Neural crest cell (in vitro differentiated cells): ENCODE data around the gene KIAA0408. TPM values are rescaled to one million over a fixed set of nuclear protein-coding genes. Genes with fewer than 3 reads are reported as not detected.
A peak's percentile ranks its signal among the peaks of the same experiment; 100 is the strongest.

Experiments used
- DNase-seq: peaks from one replicate; pipeline ENCODE4 v3.0.0; 2021; ENCODE audit warnings: low read depth, mixed read lengths, low spot score
- H3K27ac Mint-ChIP-seq: one replicate; pipeline ENCODE4 v1.8.0; 2021; ENCODE audit warnings: mild to moderate bottlenecking, mixed read lengths; ENCODE audit not compliant: unreplicated experiment
- H3K27me3 Mint-ChIP-seq: 2 replicates; pipeline ENCODE4 v1.8.0; 2021; ENCODE audit warnings: low read depth, mild to moderate bottlenecking, mixed read lengths
- H3K36me3 Mint-ChIP-seq: 2 replicates; pipeline ENCODE4 v1.8.0; 2021; ENCODE audit warnings: low read depth, mild to moderate bottlenecking, mixed read lengths
- H3K4me1 Mint-ChIP-seq: 2 replicates; pipeline ENCODE4 v1.8.0; 2021; ENCODE audit warnings: mixed read lengths
- H3K4me3 Mint-ChIP-seq: one replicate; pipeline ENCODE4 v1.8.0; 2021; ENCODE audit warnings: mild to moderate bottlenecking, mixed read lengths
- H3K9me3 Mint-ChIP-seq: 2 replicates; pipeline ENCODE4 v1.8.0; 2021; ENCODE audit warnings: mixed read lengths
- CTCF ChIP-seq: fragments of 200-600 bp; sonication (generic); conservative IDR thresholded peaks from 2 replicates; pipeline ENCODE4 v1.5.0; 2021; ENCODE audit warnings: antibody characterized with exemption, mild to moderate bottlenecking
- total RNA-seq: library from RNA; stranded (reverse); gene quantifications from 2 replicates; pipeline ENCODE4 v1.2.1, GENCODE V29; 2021

Gene KIAA0408
- total RNA-seq, 1 donor from 2014 or later = 39.1 TPM

GRCh38 chr6:127475135-127475822 lies 16.1 kb upstream of the KIAA0408 start:
- H3K9me3 Mint-ChIP-seq = peaks cover 2% of the 10 kb centered on the region
- H3K4me1 Mint-ChIP-seq = no peaks in the 10 kb centered on the region
- no peak for DNase-seq
- no peak for TF ChIP-seq CTCF
- no peaks in the 10 kb centered on the region for H3K27me3 Mint-ChIP-seq
- peaks cover 49% of the 10 kb centered on the region for H3K36me3 Mint-ChIP-seq
- no peak overlapping the region for H3K27ac Mint-ChIP-seq
- H3K4me3 Mint-ChIP-seq = no peak overlapping the region

GRCh38 chr6:127471379-127472255 lies 12.4 kb upstream of the KIAA0408 start:
- H3K9me3 Mint-ChIP-seq = no peaks in the 10 kb centered on the region
- DNase-seq = no peak
- H3K4me1 Mint-ChIP-seq = no peaks in the 10 kb centered on the region
- H3K4me3 Mint-ChIP-seq = no peak overlapping the region
- H3K27me3 Mint-ChIP-seq = no peaks in the 10 kb centered on the region
- TF ChIP-seq CTCF = no peak
- no peak overlapping the region for H3K27ac Mint-ChIP-seq
- H3K36me3 Mint-ChIP-seq = peaks cover 37% of the 10 kb centered on the region

- no peaks in the 10 kb centered on the region for H3K27me3 Mint-ChIP-seq
- no peaks in the 10 kb centered on the region for H3K9me3 Mint-ChIP-seq
- H3K4me1 Mint-ChIP-seq = no peaks in the 10 kb centered on the region
- no peak overlapping the region for H3K27ac Mint-ChIP-seq
- no peak overlapping the region for H3K4me3 Mint-ChIP-seq
- H3K36me3 Mint-ChIP-seq = peaks cover 22% of the 10 kb centered on the region
- TF ChIP-seq CTCF = no peak
- no peak for DNase-seq
Measured at GRCh38 chr6:127468936-127469335, 9.7 kb upstream of the KIAA0408 start.

GRCh38 chr6:127466416-127466815 lies 7.2 kb upstream of the KIAA0408 start:
- Mint-ChIP-seq H3K27me3 (no peaks in the 10 kb centered on the region), H3K4me1 (no peaks in the 10 kb centered on the region), H3K27ac (no peak overlapping the region), H3K4me3 (no peak overlapping the region), H3K9me3 (no peaks in the 10 kb centered on the region), H3K36me3 (peaks cover 12% of the 10 kb centered on the region)
- DNase-seq = no peak
- no peak for TF ChIP-seq CTCF

- Mint-ChIP-seq H3K27ac (peak overlapping the region; percentile 7), H3K9me3 (no peaks in the 10 kb centered on the region), H3K4me3 (no peak overlapping the region), H3K36me3 (peaks cover 6% of the 10 kb centered on the region), H3K27me3 (no peaks in the 10 kb centered on the region), H3K4me1 (no peaks in the 10 kb centered on the region)
- DNase-seq = peak; percentile 66
- peak; percentile 91 for TF ChIP-seq CTCF
Measured at GRCh38 chr6:127464881-127465459, 5.8 kb upstream of the KIAA0408 start.
